Liver (tissue), 9 donors: Measurements from ENCODE around the gene ACTL8. TPM values are rescaled to one million over a fixed set of nuclear protein-coding genes. Genes with fewer than 3 reads are reported as not detected.

Source experiments
- DNase-seq: peaks from one replicate; pipeline ENCODE4 v3.0.0-alpha.2; 2017; ENCODE audit warnings: low spot score
- H3K27ac ChIP-seq, 2 donors: one replicate each; pipeline ENCODE4 v1.7.0; 2013; ENCODE audit warnings: inconsistent platforms in 2 of 2, low read length in 2 of 2, control low read depth in 1 of 2, low read depth in 1 of 2, mild to moderate bottlenecking in 1 of 2
- H3K27me3 ChIP-seq, 4 donors: one replicate each; pipeline versions ENCODE4 v1.6.1 to v1.7.0; 2013; ENCODE audit warnings: low read length in 3 of 4, inconsistent platforms in 1 of 4, mild to moderate bottlenecking in 1 of 4, moderate library complexity in 1 of 4; ENCODE audit not compliant: control insufficient read depth in 4 of 4, insufficient read depth in 4 of 4
- H3K36me3 ChIP-seq, 4 donors: one replicate each; pipeline versions ENCODE4 v1.6.1 to v1.7.0; 2013; ENCODE audit warnings: low read length in 3 of 4, mild to moderate bottlenecking in 3 of 4, low read depth in 1 of 4, moderate library complexity in 1 of 4; ENCODE audit not compliant: control insufficient read depth in 4 of 4, insufficient read depth in 3 of 4
- H3K4me1 ChIP-seq, 4 donors: one replicate each; pipeline versions ENCODE4 v1.6.1 to v1.7.0; 2013; ENCODE audit warnings: low read length in 3 of 4, mild to moderate bottlenecking in 3 of 4, moderate library complexity in 1 of 4; ENCODE audit not compliant: control insufficient read depth in 4 of 4, insufficient read depth in 4 of 4
- H3K4me3 ChIP-seq, 3 donors: one replicate each; pipeline versions ENCODE4 v1.6.1 to v1.7.0; 2013; ENCODE audit warnings: low read length in 3 of 3, control low read depth in 1 of 3, low read depth in 1 of 3, mild to moderate bottlenecking in 1 of 3
- H3K9ac ChIP-seq, 2 donors: one replicate each; pipeline ENCODE4 v1.7.0; 2013; ENCODE audit warnings: low read length in 2 of 2, mild to moderate bottlenecking in 2 of 2, moderate library complexity in 2 of 2, control low read depth in 1 of 2, low read depth in 1 of 2
- H3K9me3 ChIP-seq, 4 donors: one replicate each; pipeline versions ENCODE4 v1.6.1 to v1.7.0; 2013; ENCODE audit warnings: low read length in 3 of 4; ENCODE audit not compliant: control insufficient read depth in 4 of 4
- FOXA1 ChIP-seq: IDR thresholded peaks from 2 replicates; pipeline ENCODE4 v1.6.1; 2016; ENCODE audit warnings: antibody characterized with exemption
- GABPA ChIP-seq, 2 donors: IDR thresholded peaks in 1 of 2; conservative IDR thresholded peaks in 1 of 2; 2 replicates each; pipeline ENCODE4 v1.6.1; 2016; ENCODE audit warnings: antibody characterized with exemption in 2 of 2, mild to moderate bottlenecking in 1 of 2, moderate library complexity in 1 of 2
- HNF4G ChIP-seq: IDR thresholded peaks from 2 replicates; pipeline ENCODE4 v1.6.1; 2016; ENCODE audit warnings: antibody characterized with exemption
- JUND ChIP-seq, 2 donors: IDR thresholded peaks; 2 replicates each; pipeline ENCODE4 v1.6.1; 2016; ENCODE audit warnings: antibody characterized with exemption in 2 of 2
- MAX ChIP-seq: IDR thresholded peaks from 2 replicates; pipeline ENCODE4 v1.6.1; 2016; ENCODE audit warnings: antibody characterized with exemption
- NR2F2 ChIP-seq: IDR thresholded peaks from 2 replicates; pipeline ENCODE4 v1.6.1; 2016; ENCODE audit warnings: antibody characterized with exemption
- RAD21 ChIP-seq, 2 donors: IDR thresholded peaks; 2 replicates each; pipeline ENCODE4 v1.6.1; 2016; ENCODE audit warnings: antibody characterized with exemption in 2 of 2, mild to moderate bottlenecking in 2 of 2
- REST ChIP-seq: IDR thresholded peaks from 2 replicates; pipeline ENCODE4 v1.6.1; 2016; ENCODE audit warnings: antibody characterized with exemption, mild to moderate bottlenecking
- YY1 ChIP-seq: IDR thresholded peaks from 2 replicates; pipeline ENCODE4 v1.6.1; 2016; ENCODE audit warnings: antibody characterized with exemption, mild to moderate bottlenecking
- whole genome bisulfite sequencing: extraction: QIAGEN DNeasy Blood & Tissue Kit; methylation state at CpG from one replicate; pipeline ENCODE4 v1.1.7; 2013; 5-methylcytosine and 5-hydroxymethylcytosine counted together
- polyA plus RNA-seq, 2 donors: library from polyadenylated mRNA; stranded (reverse) in 1 of 2; unstranded in 1 of 2; fragments of 200-250 nt in 1 of 2; fragments of >200 nt in 1 of 2; fragmentation: Nextera tagmentation in 1 of 2; extraction: Ambion mirVana in 1 of 2; gene quantifications; one replicate each; pipeline versions ENCODE4 v1.2.1 to v1.2.3, GENCODE V29; 2013 to 2015
- total RNA-seq, 2 donors: library from RNA; depleted of rRNA; stranded (reverse); fragments of >200 nt; gene quantifications; one replicate each; pipeline ENCODE4 v1.2.3, GENCODE V29; 2014
- TF ChIP-seq, protein P1 (sequence below): fragments of 150-350 bp; IDR thresholded peaks from 2 replicates; pipeline ENCODE4 v1.5.1; 2017; ENCODE audit warnings: improper control_type of control experiment, low read depth, low read length; ENCODE audit not compliant: missing input control
- TF ChIP-seq, protein P2 (sequence below): IDR thresholded peaks from 2 replicates; pipeline ENCODE4 v1.6.1; 2016; ENCODE audit warnings: antibody characterized with exemption
- donor health status: healthy.
- donor health status: healthy.
- donor health status: healthy.
- donor health status: healthy.
- donor health status: healthy.

Gene ACTL8
- total and polyA plus RNA-seq, 4 donors, result not detected

DNA sequence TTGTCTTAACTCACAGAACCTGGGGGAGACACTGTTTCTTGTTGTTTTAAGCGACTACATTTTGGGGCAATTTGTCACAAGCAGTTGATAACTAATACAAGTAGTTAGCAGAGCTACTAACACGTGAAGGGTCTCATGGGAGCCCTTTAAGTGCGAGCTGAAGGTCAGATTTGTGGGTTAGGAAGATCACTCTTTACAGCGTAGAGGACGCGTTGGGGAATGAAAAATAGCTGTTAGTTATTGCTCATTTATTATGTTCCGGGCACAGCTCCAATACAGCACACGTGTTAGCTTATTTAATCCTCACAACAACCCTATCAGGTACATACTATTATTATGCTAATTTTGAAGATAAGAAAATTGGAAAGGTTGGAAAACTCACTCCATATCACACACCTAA, 95.9 kb downstream of the ACTL8 start (continued):
- TF ChIP-seq, protein P1, sequence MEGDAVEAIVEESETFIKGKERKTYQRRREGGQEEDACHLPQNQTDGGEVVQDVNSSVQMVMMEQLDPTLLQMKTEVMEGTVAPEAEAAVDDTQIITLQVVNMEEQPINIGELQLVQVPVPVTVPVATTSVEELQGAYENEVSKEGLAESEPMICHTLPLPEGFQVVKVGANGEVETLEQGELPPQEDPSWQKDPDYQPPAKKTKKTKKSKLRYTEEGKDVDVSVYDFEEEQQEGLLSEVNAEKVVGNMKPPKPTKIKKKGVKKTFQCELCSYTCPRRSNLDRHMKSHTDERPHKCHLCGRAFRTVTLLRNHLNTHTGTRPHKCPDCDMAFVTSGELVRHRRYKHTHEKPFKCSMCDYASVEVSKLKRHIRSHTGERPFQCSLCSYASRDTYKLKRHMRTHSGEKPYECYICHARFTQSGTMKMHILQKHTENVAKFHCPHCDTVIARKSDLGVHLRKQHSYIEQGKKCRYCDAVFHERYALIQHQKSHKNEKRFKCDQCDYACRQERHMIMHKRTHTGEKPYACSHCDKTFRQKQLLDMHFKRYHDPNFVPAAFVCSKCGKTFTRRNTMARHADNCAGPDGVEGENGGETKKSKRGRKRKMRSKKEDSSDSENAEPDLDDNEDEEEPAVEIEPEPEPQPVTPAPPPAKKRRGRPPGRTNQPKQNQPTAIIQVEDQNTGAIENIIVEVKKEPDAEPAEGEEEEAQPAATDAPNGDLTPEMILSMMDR, result no peak
- no peak for TF ChIP-seq GABPA (IDR thresholded peaks at IDR 0.05 in 1 of 2, conservative IDR thresholded peaks at IDR 0.05 in 1 of 2)
- no peak for TF ChIP-seq RAD21 (IDR thresholded peaks at IDR 0.05)
- no peak for TF ChIP-seq FOXA1

DNA sequence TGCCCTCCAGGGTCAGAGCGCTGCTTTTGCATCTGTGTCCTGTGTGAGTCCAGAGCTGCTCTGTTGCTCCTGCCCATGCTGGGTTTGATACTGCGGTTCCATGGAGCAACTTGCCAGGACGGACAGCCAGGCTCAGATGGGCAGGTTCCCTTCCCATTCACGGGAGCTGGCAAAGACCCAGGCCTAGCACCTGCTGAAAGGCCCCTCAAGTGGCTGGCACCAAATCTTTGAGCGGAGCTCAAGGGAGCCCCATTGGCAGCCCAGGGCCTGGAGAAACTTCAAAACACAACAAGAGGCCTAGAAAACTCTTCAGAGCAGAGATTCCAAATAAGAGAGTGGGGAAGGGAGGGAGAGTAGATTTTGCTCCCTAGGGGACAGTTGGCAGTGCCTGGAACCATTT, 97.2 kb downstream of the ACTL8 start:
- H3K27ac ChIP-seq, result no peak overlapping the region
- DNase-seq, result no peak
- H3K27me3 ChIP-seq, result no peaks in the 10 kb centered on the region
- no peaks in the 10 kb centered on the region for H3K9me3 ChIP-seq
- H3K4me3 ChIP-seq, result no peak overlapping the region
- no peaks in the 10 kb centered on the region for H3K36me3 ChIP-seq
- TF ChIP-seq, protein P1, result no peak
- TF ChIP-seq GABPA (IDR thresholded peaks at IDR 0.05 in 1 of 2, conservative IDR thresholded peaks at IDR 0.05 in 1 of 2) (no peak), MAX (no peak), HNF4G (no peak), FOXA1 (no peak), REST (no peak), NR2F2 (no peak), JUND (IDR thresholded peaks at IDR 0.05) (no peak), YY1 (no peak)
- TF ChIP-seq, protein P2, sequence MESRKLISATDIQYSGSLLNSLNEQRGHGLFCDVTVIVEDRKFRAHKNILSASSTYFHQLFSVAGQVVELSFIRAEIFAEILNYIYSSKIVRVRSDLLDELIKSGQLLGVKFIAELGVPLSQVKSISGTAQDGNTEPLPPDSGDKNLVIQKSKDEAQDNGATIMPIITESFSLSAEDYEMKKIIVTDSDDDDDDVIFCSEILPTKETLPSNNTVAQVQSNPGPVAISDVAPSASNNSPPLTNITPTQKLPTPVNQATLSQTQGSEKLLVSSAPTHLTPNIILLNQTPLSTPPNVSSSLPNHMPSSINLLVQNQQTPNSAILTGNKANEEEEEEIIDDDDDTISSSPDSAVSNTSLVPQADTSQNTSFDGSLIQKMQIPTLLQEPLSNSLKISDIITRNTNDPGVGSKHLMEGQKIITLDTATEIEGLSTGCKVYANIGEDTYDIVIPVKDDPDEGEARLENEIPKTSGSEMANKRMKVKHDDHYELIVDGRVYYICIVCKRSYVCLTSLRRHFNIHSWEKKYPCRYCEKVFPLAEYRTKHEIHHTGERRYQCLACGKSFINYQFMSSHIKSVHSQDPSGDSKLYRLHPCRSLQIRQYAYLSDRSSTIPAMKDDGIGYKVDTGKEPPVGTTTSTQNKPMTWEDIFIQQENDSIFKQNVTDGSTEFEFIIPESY, result no peak
- WGBS, result 91% methylated on average over 5 of the region's 5 CpGs
- no peaks in the 10 kb centered on the region for H3K4me1 ChIP-seq
- H3K9ac ChIP-seq, result no peak overlapping the region
